ENCODE results near the gene COX6A1.

The COX6A1 gene

DNA sequence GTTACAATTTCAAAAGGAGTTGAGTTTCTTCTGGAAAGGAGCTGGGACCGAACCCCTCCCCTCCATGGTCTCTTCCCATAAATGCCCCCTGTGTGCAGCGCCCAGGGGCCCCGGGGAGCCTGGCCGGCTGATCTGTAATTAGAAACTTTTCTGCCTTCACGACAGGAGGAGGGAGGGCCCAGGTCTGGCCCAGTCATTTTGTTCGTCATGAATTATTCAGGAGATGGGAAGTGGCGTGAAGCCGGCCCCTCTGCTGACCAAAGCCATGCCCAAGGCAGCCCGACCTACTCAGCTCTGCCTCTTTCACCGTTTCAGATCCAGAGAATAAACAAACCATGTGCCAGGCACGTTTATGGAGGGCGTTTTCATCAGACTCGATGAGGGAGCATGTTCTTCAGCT lies 35.7 kb upstream of the COX6A1 start (continued):
- TF ChIP-seq, protein P1, sequence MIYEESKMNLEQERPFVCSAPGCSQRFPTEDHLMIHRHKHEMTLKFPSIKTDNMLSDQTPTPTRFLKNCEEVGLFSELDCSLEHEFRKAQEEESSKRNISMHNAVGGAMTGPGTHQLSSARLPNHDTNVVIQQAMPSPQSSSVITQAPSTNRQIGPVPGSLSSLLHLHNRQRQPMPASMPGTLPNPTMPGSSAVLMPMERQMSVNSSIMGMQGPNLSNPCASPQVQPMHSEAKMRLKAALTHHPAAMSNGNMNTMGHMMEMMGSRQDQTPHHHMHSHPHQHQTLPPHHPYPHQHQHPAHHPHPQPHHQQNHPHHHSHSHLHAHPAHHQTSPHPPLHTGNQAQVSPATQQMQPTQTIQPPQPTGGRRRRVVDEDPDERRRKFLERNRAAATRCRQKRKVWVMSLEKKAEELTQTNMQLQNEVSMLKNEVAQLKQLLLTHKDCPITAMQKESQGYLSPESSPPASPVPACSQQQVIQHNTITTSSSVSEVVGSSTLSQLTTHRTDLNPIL (CRISPR knock-in tag; IDR thresholded peaks at IDR 0.05; ENCODE audit: low read depth), result no peak
- TF ChIP-seq ZC3H10 (CRISPR knock-in tag; IDR thresholded peaks at IDR 0.05), result no peak
- TF ChIP-seq SNAI2 (CRISPR knock-in tag; IDR thresholded peaks at IDR 0.05), result no peak
- no peak for TF ChIP-seq ZFP3 (CRISPR knock-in tag; IDR thresholded peaks at IDR 0.05)
- no peak for TF ChIP-seq BACH2 (CRISPR knock-in tag; IDR thresholded peaks at IDR 0.05; ENCODE audit: borderline replicate concordance)

DNA sequence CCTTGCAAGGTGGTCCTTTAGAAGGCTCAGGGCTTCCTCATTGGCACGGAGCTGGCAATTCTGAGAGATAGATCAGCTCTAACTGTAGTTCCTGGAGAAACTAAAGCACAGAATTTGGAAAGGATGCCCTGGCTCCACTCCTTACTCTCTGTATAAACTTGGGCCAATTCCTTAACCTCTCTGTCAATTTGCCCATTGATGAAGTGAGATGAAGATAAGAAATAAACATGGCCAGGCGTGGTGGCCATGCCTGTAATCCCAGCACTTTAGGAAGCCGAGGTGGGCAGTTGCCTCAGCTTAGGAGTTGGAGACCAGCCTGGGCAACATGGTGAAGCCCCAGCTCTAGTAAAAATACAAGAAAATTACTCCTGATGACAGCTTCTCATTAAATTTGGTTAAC lies 34.0 kb upstream of the COX6A1 start:
- ATAC-seq, result no peak
- no peak for TF ChIP-seq ESRRG (CRISPR knock-in tag; IDR thresholded peaks at IDR 0.05)

GRCh38 chr12:120404271-120404670 lies 33.6 kb upstream of the COX6A1 start:
- ATAC-seq, result no peak
- TF ChIP-seq OSR1 (CRISPR knock-in tag; IDR thresholded peaks at IDR 0.05) (no peak), ZNF565 (CRISPR knock-in tag; conservative IDR thresholded peaks at IDR 0.05; ENCODE audit: low read depth) (no peak), PATZ1 (CRISPR knock-in tag; IDR thresholded peaks at IDR 0.05; ENCODE audit: borderline replicate concordance) (no peak), ZNF70 (CRISPR knock-in tag; IDR thresholded peaks at IDR 0.05) (no peak), ISL1 (CRISPR knock-in tag; IDR thresholded peaks at IDR 0.05) (no peak), TCF4 (CRISPR knock-in tag; IDR thresholded peaks at IDR 0.05; ENCODE audit: borderline replicate concordance) (no peak)

DNA sequence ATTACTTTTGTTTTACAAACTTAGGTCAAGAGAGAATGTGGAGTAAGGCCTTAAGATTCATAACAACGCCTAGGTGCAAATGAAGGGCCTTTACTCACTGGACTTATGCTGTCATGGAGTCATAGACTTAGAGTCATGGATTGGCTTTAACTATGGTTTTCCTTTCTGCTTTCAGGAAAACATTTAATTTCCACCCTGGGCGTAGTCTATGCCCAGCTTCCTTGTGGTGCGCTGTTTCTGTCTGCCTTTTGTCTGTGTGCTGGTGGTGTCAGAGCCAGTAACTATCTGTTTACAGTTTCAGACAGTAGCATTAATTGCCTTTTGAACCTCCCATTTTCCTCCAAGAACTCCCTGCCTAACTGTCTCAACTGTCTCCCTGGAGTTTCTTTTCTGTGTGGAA lies 31.8 kb upstream of the COX6A1 start:
- ATAC-seq, result no peak
- no peak for TF ChIP-seq CSDC2 (CRISPR knock-in tag; IDR thresholded peaks at IDR 0.05)
- TF ChIP-seq PATZ1 (CRISPR knock-in tag; IDR thresholded peaks at IDR 0.05; ENCODE audit: borderline replicate concordance), result no peak
- no peak for TF ChIP-seq TSHZ2 (CRISPR knock-in tag; IDR thresholded peaks at IDR 0.05)
- no peak for TF ChIP-seq BACH2 (CRISPR knock-in tag; IDR thresholded peaks at IDR 0.05; ENCODE audit: borderline replicate concordance)
- no peak for TF ChIP-seq RARB (CRISPR knock-in tag; IDR thresholded peaks at IDR 0.05)
- TF ChIP-seq ARNTL (CRISPR knock-in tag; IDR thresholded peaks at IDR 0.05; ENCODE audit: borderline replicate concordance, low read depth), result no peak
- TF ChIP-seq ZNF565 (CRISPR knock-in tag; conservative IDR thresholded peaks at IDR 0.05; ENCODE audit: low read depth), result no peak

DNA sequence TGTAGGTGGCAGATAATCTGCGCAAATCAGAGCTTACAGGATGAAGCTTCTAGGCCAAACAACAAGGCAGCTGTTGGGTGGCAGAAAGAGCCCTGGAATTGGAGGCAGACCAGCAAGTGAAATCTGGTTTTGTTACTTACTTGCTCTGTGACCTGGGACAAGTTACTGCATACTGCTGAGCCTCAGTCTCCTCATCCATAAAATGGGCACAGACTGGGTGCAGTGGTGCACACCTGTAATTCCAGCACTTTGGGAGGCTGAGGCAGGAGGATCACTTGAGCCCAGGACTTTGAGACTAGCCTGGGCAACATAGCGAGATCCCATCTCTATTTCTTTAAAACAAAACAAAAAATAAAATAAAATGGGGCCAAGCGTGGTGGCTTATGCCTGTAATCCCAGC lies 31.4 kb upstream of the COX6A1 start:
- ATAC-seq, result no peak
- TF ChIP-seq SNAI2 (CRISPR knock-in tag; IDR thresholded peaks at IDR 0.05), result no peak
- no peak for TF ChIP-seq PPARA (CRISPR knock-in tag; IDR thresholded peaks at IDR 0.05; ENCODE audit: borderline replicate concordance)
- TF ChIP-seq ZNF8 (CRISPR knock-in tag; IDR thresholded peaks at IDR 0.05), result no peak
- TF ChIP-seq, protein P2, sequence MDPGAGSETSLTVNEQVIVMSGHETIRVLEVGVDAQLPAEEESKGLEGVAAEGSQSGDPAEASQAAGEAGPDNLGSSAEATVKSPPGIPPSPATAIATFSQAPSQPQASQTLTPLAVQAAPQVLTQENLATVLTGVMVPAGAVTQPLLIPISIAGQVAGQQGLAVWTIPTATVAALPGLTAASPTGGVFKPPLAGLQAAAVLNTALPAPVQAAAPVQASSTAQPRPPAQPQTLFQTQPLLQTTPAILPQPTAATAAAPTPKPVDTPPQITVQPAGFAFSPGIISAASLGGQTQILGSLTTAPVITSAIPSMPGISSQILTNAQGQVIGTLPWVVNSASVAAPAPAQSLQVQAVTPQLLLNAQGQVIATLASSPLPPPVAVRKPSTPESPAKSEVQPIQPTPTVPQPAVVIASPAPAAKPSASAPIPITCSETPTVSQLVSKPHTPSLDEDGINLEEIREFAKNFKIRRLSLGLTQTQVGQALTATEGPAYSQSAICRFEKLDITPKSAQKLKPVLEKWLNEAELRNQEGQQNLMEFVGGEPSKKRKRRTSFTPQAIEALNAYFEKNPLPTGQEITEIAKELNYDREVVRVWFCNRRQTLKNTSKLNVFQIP (CRISPR knock-in tag; IDR thresholded peaks at IDR 0.05; ENCODE audit: borderline replicate concordance, low read depth), result no peak
- TF ChIP-seq, protein P3, sequence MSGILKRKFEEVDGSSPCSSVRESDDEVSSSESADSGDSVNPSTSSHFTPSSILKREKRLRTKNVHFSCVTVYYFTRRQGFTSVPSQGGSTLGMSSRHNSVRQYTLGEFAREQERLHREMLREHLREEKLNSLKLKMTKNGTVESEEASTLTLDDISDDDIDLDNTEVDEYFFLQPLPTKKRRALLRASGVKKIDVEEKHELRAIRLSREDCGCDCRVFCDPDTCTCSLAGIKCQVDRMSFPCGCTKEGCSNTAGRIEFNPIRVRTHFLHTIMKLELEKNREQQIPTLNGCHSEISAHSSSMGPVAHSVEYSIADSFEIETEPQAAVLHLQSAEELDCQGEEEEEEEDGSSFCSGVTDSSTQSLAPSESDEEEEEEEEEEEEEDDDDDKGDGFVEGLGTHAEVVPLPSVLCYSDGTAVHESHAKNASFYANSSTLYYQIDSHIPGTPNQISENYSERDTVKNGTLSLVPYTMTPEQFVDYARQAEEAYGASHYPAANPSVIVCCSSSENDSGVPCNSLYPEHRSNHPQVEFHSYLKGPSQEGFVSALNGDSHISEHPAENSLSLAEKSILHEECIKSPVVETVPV (CRISPR knock-in tag; IDR thresholded peaks at IDR 0.05), result no peak
- TF ChIP-seq OSR1 (CRISPR knock-in tag; IDR thresholded peaks at IDR 0.05), result no peak
- no peak for TF ChIP-seq ZC3H10 (CRISPR knock-in tag; IDR thresholded peaks at IDR 0.05)
- TF ChIP-seq ISL1 (CRISPR knock-in tag; IDR thresholded peaks at IDR 0.05), result no peak
